HCT116 (cell line): ENCODE results near the gene ATG14. TPM values are rescaled to one million over a fixed set of nuclear protein-coding genes. Genes with fewer than 3 reads are reported as not detected.

ENCODE experiments used
- ATAC-seq: fragments of 200-7000 bp; cut with Tn5 transposase; 2 replicates; pipeline ENCODE4 v1.9.1; 2020; ENCODE audit warnings: mild to moderate bottlenecking, moderate library complexity
- BruUV-seq: library from RNA; stranded (reverse); fragments of 400-500 nt; replicated peaks from 2 replicates; lab custom pipeline; 2021; lab: Mats Ljungman, UMichigan
- CTCF ChIA-PET: fragments of 300-600 bp; sonication (Branson Sonifier 250); formaldehyde crosslinking; loops from one replicate; lab custom pipeline; 2021; ENCODE audit warnings: antibody characterized with exemption; lab: Charles Lee
- POLR2A ChIA-PET: fragments of 300-600, 350-600 bp; sonication (Branson Sonifier 250); formaldehyde crosslinking; loops from one replicate; lab custom pipeline; 2021; ENCODE audit warnings: antibody characterized with exemption; lab: Charles Lee
- RAD21 ChIA-PET, 2 experiments: fragments of 300-600 bp; sonication (Branson Sonifier 250); formaldehyde crosslinking; loops; one replicate each; lab custom pipeline; 2023; ENCODE audit warnings: low total read pairs in 2 of 2; ENCODE audit not compliant: uncharacterized antibody in 2 of 2, unreplicated experiment in 2 of 2, low non-redundant PET in 1 of 2; lab: Charles Lee
- DNase-seq: peaks from one replicate; pipeline ENCODE4 v3.0.0-alpha.2; 2010; ENCODE audit warnings: low read depth, low spot score
- H2AFZ ChIP-seq: fragments of 200-600 bp; shearing (Covaris generic), sonication (generic); 2 replicates; pipeline ENCODE4 v1.6.1; 2017; ENCODE audit warnings: low read depth, mixed run types, mixed read lengths, antibody characterized with exemption, low read length; ENCODE audit not compliant: poor library complexity, severe bottlenecking
- H3K27ac ChIP-seq: 2 replicates; pipeline ENCODE4 v1.5.1; 2012; ENCODE audit warnings: low read depth, low read length
- H3K27me3 ChIP-seq: fragments of 200-600 bp; sonication (generic); 2 replicates; pipeline ENCODE4 v1.6.1; 2016; ENCODE audit warnings: mixed run types, low read length, mixed read lengths; ENCODE audit not compliant: insufficient read depth
- H3K36me3 ChIP-seq, 2 experiments: fragments of 200-500 bp in 1 of 2; fragments of 200-600 bp in 1 of 2; sonication (Bioruptor generic) in 1 of 2; sonication (generic) in 1 of 2; 2 replicates each; pipeline versions ENCODE4 v1.5.1 to v1.6.1; 2014 to 2016; ENCODE audit warnings: low read length in 2 of 2, inconsistent platforms in 1 of 2, mixed read lengths in 1 of 2, mixed run types in 1 of 2; ENCODE audit not compliant: insufficient read depth in 2 of 2, control insufficient read depth in 1 of 2
- H3K4me1 ChIP-seq, 2 experiments: fragments of 200-600 bp in 1 of 2; sonication (generic) in 1 of 2; 2 replicates each; pipeline versions ENCODE4 v1.5.1 to v1.6.1; 2012 to 2017; ENCODE audit warnings: low read length in 2 of 2, inconsistent platforms in 1 of 2, mild to moderate bottlenecking in 1 of 2, mixed read lengths in 1 of 2, mixed run types in 1 of 2, moderate library complexity in 1 of 2; ENCODE audit not compliant: insufficient read depth in 2 of 2, control insufficient read depth in 1 of 2
- H3K4me2 ChIP-seq: fragments of 200-600 bp; sonication (generic); 2 replicates; pipeline ENCODE4 v1.6.1; 2017; ENCODE audit warnings: mixed run types, low read length, mixed read lengths
- H3K4me3 ChIP-seq, 2 experiments: fragments of 200-600 bp in 1 of 2; sonication (generic) in 1 of 2; replicated peaks in 1 of 2; 2 replicates each; pipeline ENCODE4 v1.5.1; 2011 to 2016; ENCODE audit warnings: low read length in 2 of 2, control low read depth in 1 of 2, low read depth in 1 of 2, mild to moderate bottlenecking in 1 of 2, mixed read lengths in 1 of 2, mixed run types in 1 of 2
- H3K79me2 ChIP-seq: fragments of 200-600 bp; sonication (generic); 2 replicates; pipeline ENCODE4 v1.6.1; 2017; ENCODE audit warnings: mild to moderate bottlenecking, mixed run types, low read length, moderate library complexity, mixed read lengths; ENCODE audit not compliant: insufficient read depth
- H3K9ac ChIP-seq: fragments of 200-600 bp; sonication (generic); 2 replicates; pipeline ENCODE4 v1.6.1; 2016; ENCODE audit warnings: low read length, mixed read lengths
- H3K9me2 ChIP-seq: fragments of 200-600 bp; sonication (generic), shearing (Covaris generic); 2 replicates; pipeline ENCODE4 v1.6.1; 2017; ENCODE audit warnings: mixed run types, mild to moderate bottlenecking, moderate library complexity; ENCODE audit not compliant: insufficient read depth
- H3K9me3 ChIP-seq, 2 experiments: fragments of 200-500 bp in 1 of 2; fragments of 200-600 bp in 1 of 2; sonication (Bioruptor generic) in 1 of 2; sonication (generic) in 1 of 2; 2 replicates each; pipeline ENCODE4 v1.6.1; 2014 to 2017; ENCODE audit warnings: low read length in 2 of 2, mixed read lengths in 2 of 2, inconsistent platforms in 1 of 2, low read depth in 1 of 2, mild to moderate bottlenecking in 1 of 2, mixed run types in 1 of 2, moderate library complexity in 1 of 2; ENCODE audit not compliant: control insufficient read depth in 1 of 2, insufficient read depth in 1 of 2
- H4K20me1 ChIP-seq: fragments of 200-600 bp; sonication (generic), shearing (Covaris generic); 2 replicates; pipeline ENCODE4 v1.6.1; 2017; ENCODE audit warnings: mixed run types, mild to moderate bottlenecking, moderate library complexity; ENCODE audit not compliant: insufficient read depth
- CBX3 ChIP-seq: IDR thresholded peaks from 2 replicates; pipeline ENCODE4 v1.6.1; 2012; ENCODE audit warnings: low read depth
- EGR1 ChIP-seq: IDR thresholded peaks from 2 replicates; pipeline ENCODE4 v1.6.1; 2012; ENCODE audit warnings: low read depth
- ELF1 ChIP-seq: IDR thresholded peaks from 2 replicates; pipeline ENCODE4 v1.6.1; 2012; ENCODE audit warnings: low read depth, borderline replicate concordance
- EZH2phosphoT487 ChIP-seq: fragments of 200-600 bp; IDR thresholded peaks from 2 replicates; pipeline ENCODE4 v1.6.1; 2018; ENCODE audit warnings: antibody characterized with exemption, borderline replicate concordance
- FOSL1 ChIP-seq: IDR thresholded peaks from 2 replicates; pipeline ENCODE4 v1.6.1; 2012; ENCODE audit warnings: low read depth
- JUND ChIP-seq: IDR thresholded peaks from 2 replicates; pipeline ENCODE4 v1.6.1; 2012
- POLR2AphosphoS5 ChIP-seq: IDR thresholded peaks from 2 replicates; pipeline ENCODE4 v1.6.1; 2011; ENCODE audit warnings: mild to moderate bottlenecking, low read depth, low read length, moderate library complexity
- RAD21 ChIP-seq: IDR thresholded peaks from 2 replicates; pipeline ENCODE4 v1.6.1; 2012; ENCODE audit warnings: low read depth, mild to moderate bottlenecking
- SIN3A ChIP-seq: IDR thresholded peaks from 2 replicates; pipeline ENCODE4 v1.6.1; 2012; ENCODE audit warnings: low read depth
- SP1 ChIP-seq: IDR thresholded peaks from 2 replicates; pipeline ENCODE4 v1.6.1; 2012; ENCODE audit warnings: low read depth
- TCF7L2 ChIP-seq: IDR thresholded peaks from 2 replicates; pipeline ENCODE4 v1.7.0; 2011; ENCODE audit warnings: borderline replicate concordance, inconsistent platforms; ENCODE audit not compliant: insufficient read depth, insufficient read length; ENCODE audit errors: extremely low read depth
- YY1 ChIP-seq: IDR thresholded peaks from 2 replicates; pipeline ENCODE4 v1.6.1; 2011; ENCODE audit warnings: low read length, low read depth, moderate library complexity, mild to moderate bottlenecking; ENCODE audit not compliant: insufficient replicate concordance; ENCODE audit errors: extremely low read depth
- ZFX ChIP-seq: fragments of 450-650 bp; IDR thresholded peaks from 2 replicates; pipeline ENCODE4 v1.6.1; 2017
- ZNF274 ChIP-seq: fragments of 200-500 bp; sonication (Bioruptor generic); IDR thresholded peaks from 2 replicates; pipeline ENCODE4 v1.6.1; 2014; ENCODE audit warnings: mild to moderate bottlenecking, low read depth, low read length, inconsistent platforms
- intact Hi-C: fragments of 100-400 bp; cut with micrococcal nuclease; formaldehyde crosslinking; loops from 2 replicates; pipeline ENCODE4 v1.10.0; 2022
- total RNA-seq: library from RNA; stranded (reverse); gene quantifications from one replicate; pipeline ENCODE4 v1.2.1, GENCODE V29; 2021; ENCODE audit not compliant: unreplicated experiment
- TF ChIP-seq, protein P1 (sequence below): IDR thresholded peaks from 2 replicates; pipeline ENCODE4 v1.6.1; 2012
- TF ChIP-seq, protein P2 (sequence below): IDR thresholded peaks from 2 replicates; pipeline ENCODE4 v1.6.1; 2012
- TF ChIP-seq, protein P3 (sequence below): IDR thresholded peaks from 2 replicates; pipeline ENCODE4 v1.6.1; 2012; ENCODE audit warnings: low read depth
- TF ChIP-seq, protein P4 (sequence below), 3 experiments: fragments of 200-600 bp in 1 of 3; sonication (generic) in 1 of 3; IDR thresholded peaks in 2 of 3; conservative IDR thresholded peaks in 1 of 3; 2 replicates each; pipeline ENCODE4 v1.5.1; 2012 to 2017; ENCODE audit warnings: low read depth in 2 of 3, low read length in 2 of 3, antibody characterized with exemption in 1 of 3, borderline replicate concordance in 1 of 3, control low read depth in 1 of 3, mild to moderate bottlenecking in 1 of 3, mixed read lengths in 1 of 3, mixed run types in 1 of 3, moderate library complexity in 1 of 3; ENCODE audit not compliant: insufficient read depth in 1 of 3

The ATG14 gene
- total RNA-seq, 1 experiment from 2014 or later, result 9.9 TPM

DNA sequence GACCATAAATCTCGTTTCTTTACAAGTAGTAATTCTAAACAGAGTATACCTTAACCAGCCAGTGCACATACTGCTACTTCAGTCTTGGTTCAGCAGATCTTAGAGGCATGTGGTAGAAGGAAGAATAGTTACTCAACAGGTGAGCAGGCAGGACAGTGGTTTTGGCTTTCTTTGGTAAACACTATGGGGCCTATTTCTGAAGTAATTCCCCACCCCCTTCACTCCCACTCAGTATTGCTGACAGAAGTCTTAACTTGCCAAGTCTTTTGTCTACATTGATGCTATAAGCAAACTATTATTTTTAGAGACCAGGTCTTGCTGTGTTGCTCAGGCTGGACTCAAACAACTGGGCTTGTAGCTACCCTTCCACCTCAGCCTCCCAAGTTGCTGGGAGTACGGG, 71.9 kb downstream of the ATG14 start:
- ATAC-seq (no peak), DNase-seq (no peak)
- BruUV-seq, result no TSS peak
- no peaks in the 10 kb centered on the region for H3K27me3 ChIP-seq
- intact Hi-C loops, result no loop called here
- H2AFZ ChIP-seq, result no peak overlapping the region
- no peak overlapping the region for H3K9ac ChIP-seq
- POLR2A ChIA-PET, result no interaction called here
- H3K4me3 ChIP-seq, result no peak overlapping the region
- no peaks in the 10 kb centered on the region for H3K9me2 ChIP-seq
- CTCF ChIA-PET, result no interaction called here
- H3K4me1 ChIP-seq, result peaks cover 0 to 7% of the 10 kb centered on the region in 2 experiments; a peak in 1 of 4 replicates
- no peaks in the 10 kb centered on the region for H3K9me3 ChIP-seq
- no peak overlapping the region for H3K27ac ChIP-seq
- no peaks in the 10 kb centered on the region for H4K20me1 ChIP-seq
- H3K79me2 ChIP-seq, result peaks cover 51% of the 10 kb centered on the region
- RAD21 ChIA-PET, result no interaction called here
- TF ChIP-seq ZNF274 (no peak), EGR1 (no peak), TCF7L2 (no peak), ELF1 (no peak), RAD21 (no peak), FOSL1 (no peak), ZFX (no peak), CBX3 (no peak), POLR2AphosphoS5 (no peak), YY1 (no peak), JUND (no peak), SP1 (no peak), EZH2phosphoT487 (no peak), SIN3A (no peak)
- TF ChIP-seq, protein P1, sequence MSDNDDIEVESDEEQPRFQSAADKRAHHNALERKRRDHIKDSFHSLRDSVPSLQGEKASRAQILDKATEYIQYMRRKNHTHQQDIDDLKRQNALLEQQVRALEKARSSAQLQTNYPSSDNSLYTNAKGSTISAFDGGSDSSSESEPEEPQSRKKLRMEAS, result no peak
- TF ChIP-seq, protein P2, sequence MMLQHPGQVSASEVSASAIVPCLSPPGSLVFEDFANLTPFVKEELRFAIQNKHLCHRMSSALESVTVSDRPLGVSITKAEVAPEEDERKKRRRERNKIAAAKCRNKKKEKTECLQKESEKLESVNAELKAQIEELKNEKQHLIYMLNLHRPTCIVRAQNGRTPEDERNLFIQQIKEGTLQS, result no peak
- TF ChIP-seq, protein P3, sequence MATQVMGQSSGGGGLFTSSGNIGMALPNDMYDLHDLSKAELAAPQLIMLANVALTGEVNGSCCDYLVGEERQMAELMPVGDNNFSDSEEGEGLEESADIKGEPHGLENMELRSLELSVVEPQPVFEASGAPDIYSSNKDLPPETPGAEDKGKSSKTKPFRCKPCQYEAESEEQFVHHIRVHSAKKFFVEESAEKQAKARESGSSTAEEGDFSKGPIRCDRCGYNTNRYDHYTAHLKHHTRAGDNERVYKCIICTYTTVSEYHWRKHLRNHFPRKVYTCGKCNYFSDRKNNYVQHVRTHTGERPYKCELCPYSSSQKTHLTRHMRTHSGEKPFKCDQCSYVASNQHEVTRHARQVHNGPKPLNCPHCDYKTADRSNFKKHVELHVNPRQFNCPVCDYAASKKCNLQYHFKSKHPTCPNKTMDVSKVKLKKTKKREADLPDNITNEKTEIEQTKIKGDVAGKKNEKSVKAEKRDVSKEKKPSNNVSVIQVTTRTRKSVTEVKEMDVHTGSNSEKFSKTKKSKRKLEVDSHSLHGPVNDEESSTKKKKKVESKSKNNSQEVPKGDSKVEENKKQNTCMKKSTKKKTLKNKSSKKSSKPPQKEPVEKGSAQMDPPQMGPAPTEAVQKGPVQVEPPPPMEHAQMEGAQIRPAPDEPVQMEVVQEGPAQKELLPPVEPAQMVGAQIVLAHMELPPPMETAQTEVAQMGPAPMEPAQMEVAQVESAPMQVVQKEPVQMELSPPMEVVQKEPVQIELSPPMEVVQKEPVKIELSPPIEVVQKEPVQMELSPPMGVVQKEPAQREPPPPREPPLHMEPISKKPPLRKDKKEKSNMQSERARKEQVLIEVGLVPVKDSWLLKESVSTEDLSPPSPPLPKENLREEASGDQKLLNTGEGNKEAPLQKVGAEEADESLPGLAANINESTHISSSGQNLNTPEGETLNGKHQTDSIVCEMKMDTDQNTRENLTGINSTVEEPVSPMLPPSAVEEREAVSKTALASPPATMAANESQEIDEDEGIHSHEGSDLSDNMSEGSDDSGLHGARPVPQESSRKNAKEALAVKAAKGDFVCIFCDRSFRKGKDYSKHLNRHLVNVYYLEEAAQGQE, result no peak
- TF ChIP-seq, protein P4, sequence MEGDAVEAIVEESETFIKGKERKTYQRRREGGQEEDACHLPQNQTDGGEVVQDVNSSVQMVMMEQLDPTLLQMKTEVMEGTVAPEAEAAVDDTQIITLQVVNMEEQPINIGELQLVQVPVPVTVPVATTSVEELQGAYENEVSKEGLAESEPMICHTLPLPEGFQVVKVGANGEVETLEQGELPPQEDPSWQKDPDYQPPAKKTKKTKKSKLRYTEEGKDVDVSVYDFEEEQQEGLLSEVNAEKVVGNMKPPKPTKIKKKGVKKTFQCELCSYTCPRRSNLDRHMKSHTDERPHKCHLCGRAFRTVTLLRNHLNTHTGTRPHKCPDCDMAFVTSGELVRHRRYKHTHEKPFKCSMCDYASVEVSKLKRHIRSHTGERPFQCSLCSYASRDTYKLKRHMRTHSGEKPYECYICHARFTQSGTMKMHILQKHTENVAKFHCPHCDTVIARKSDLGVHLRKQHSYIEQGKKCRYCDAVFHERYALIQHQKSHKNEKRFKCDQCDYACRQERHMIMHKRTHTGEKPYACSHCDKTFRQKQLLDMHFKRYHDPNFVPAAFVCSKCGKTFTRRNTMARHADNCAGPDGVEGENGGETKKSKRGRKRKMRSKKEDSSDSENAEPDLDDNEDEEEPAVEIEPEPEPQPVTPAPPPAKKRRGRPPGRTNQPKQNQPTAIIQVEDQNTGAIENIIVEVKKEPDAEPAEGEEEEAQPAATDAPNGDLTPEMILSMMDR (IDR thresholded peaks at IDR 0.05 in 2 of 3, conservative IDR thresholded peaks at IDR 0.05 in 1 of 3; ENCODE audit: borderline replicate concordance in 1 of 3, insufficient read depth in 1 of 3, low read depth in 2 of 3, low read length in 2 of 3), result no peak
- TF ChIP-seq, all 23 proteins: peak for 0
- no peak overlapping the region for H3K4me2 ChIP-seq
- no peaks in the 10 kb centered on the region for H3K36me3 ChIP-seq
